Neutrophil (primary cell): ENCODE results near the gene ARHGEF40.

ENCODE experiments used
- H3K27ac ChIP-seq: fragments of 200-600 bp; sonication (generic); 2 replicates; pipeline ENCODE4 v1.5.1; 2016; ENCODE audit warnings: mild to moderate bottlenecking, moderate library complexity
- H3K27me3 ChIP-seq: fragments of 200-600 bp; sonication (generic); 2 replicates; pipeline ENCODE4 v1.6.0; 2016; ENCODE audit warnings: mild to moderate bottlenecking
- H3K36me3 ChIP-seq: fragments of 200-600 bp; sonication (generic); 2 replicates; pipeline ENCODE4 v1.5.1; 2017
- H3K4me1 ChIP-seq, 2 experiments: fragments of 200-600 bp in 1 of 2; sonication (generic) in 1 of 2; 1 replicate in 1 of 2; 2 replicates in 1 of 2; pipeline versions ENCODE4 v1.5.1 to v1.6.1; 2013 to 2016; ENCODE audit warnings: low read depth in 1 of 2, low read length in 1 of 2, mild to moderate bottlenecking in 1 of 2, moderate library complexity in 1 of 2; ENCODE audit not compliant: control insufficient read depth in 1 of 2, insufficient read depth in 1 of 2
- H3K4me3 ChIP-seq, 2 experiments: fragments of 200-600 bp in 1 of 2; sonication (generic) in 1 of 2; 1 replicate in 1 of 2; 2 replicates in 1 of 2; pipeline ENCODE4 v1.5.1; 2013 to 2016; ENCODE audit warnings: low read depth in 1 of 2, low read length in 1 of 2, mild to moderate bottlenecking in 1 of 2, moderate library complexity in 1 of 2
- H3K9me3 ChIP-seq: fragments of 200-600 bp; sonication (generic); 2 replicates; pipeline ENCODE4 v1.5.1; 2016
- CTCF ChIP-seq: fragments of 200-600 bp; sonication (generic); IDR thresholded peaks from 2 replicates; pipeline ENCODE4 v1.5.1; 2016; ENCODE audit warnings: antibody characterized with exemption

ARHGEF40 gene

GRCh38 chr14:21101802-21102413 is 31.8 kb downstream of the ARHGEF40 start:
- H3K27me3 ChIP-seq: peaks cover 35% of the 10 kb centered on the region
- no peak overlapping the region for H3K27ac ChIP-seq
- H3K4me3 ChIP-seq: no peak overlapping the region
- H3K4me1 ChIP-seq: peaks cover 26 to 44% of the 10 kb centered on the region in 2 experiments
- H3K36me3 ChIP-seq: no peaks in the 10 kb centered on the region
- no peak for TF ChIP-seq CTCF
- no peaks in the 10 kb centered on the region for H3K9me3 ChIP-seq

GRCh38 chr14:21102521-21103410 is 32.7 kb downstream of the ARHGEF40 start:
- peak overlapping the region; percentile 97 for H3K27ac ChIP-seq
- no peaks in the 10 kb centered on the region for H3K9me3 ChIP-seq
- H3K4me1 ChIP-seq: peaks cover 26 to 40% of the 10 kb centered on the region in 2 experiments
- H3K4me3 ChIP-seq: peak overlapping the region; percentile 69 to 73
- no peak for TF ChIP-seq CTCF
- H3K27me3 ChIP-seq: peaks cover 26% of the 10 kb centered on the region
- no peaks in the 10 kb centered on the region for H3K36me3 ChIP-seq

- H3K4me1 ChIP-seq: peaks cover 26 to 39% of the 10 kb centered on the region in 2 experiments
- TF ChIP-seq CTCF: no peak
- no peaks in the 10 kb centered on the region for H3K36me3 ChIP-seq
- H3K27ac ChIP-seq: peak overlapping the region; percentile 97
- peaks cover 22% of the 10 kb centered on the region for H3K27me3 ChIP-seq
- no peaks in the 10 kb centered on the region for H3K9me3 ChIP-seq
- peak overlapping the region; percentile 69 to 73 for H3K4me3 ChIP-seq
Measured at GRCh38 chr14:21103411-21103709, 33.3 kb downstream of the ARHGEF40 start.

GRCh38 chr14:21103710-21104447 is 33.8 kb downstream of the ARHGEF40 start:
- peak overlapping the region; percentile 97 for H3K27ac ChIP-seq
- peak overlapping the region; percentile 69 to 73 for H3K4me3 ChIP-seq
- H3K36me3 ChIP-seq: no peaks in the 10 kb centered on the region
- H3K27me3 ChIP-seq: peaks cover 17% of the 10 kb centered on the region
- no peaks in the 10 kb centered on the region for H3K9me3 ChIP-seq
- peak; percentile 89 for TF ChIP-seq CTCF
- H3K4me1 ChIP-seq: peaks cover 26 to 33% of the 10 kb centered on the region in 2 experiments

GRCh38 chr14:21104448-21105060 is 34.5 kb downstream of the ARHGEF40 start:
- Histone ChIP-seq H3K36me3 (no peaks in the 10 kb centered on the region), H3K4me1 (peaks cover 26 to 31% of the 10 kb centered on the region in 2 experiments), H3K9me3 (no peaks in the 10 kb centered on the region), H3K27me3 (peaks cover 10% of the 10 kb centered on the region), H3K4me3 (peak overlapping the region; percentile 69 to 73), H3K27ac (peak overlapping the region; percentile 97)
- peak; percentile 77 for TF ChIP-seq CTCF
